Astrocyte (in vitro differentiated cells and primary cell): ENCODE data around the gene ERN1. TPM values are rescaled to one million over a fixed set of nuclear protein-coding genes. Genes with fewer than 3 reads are reported as not detected.

Source experiments
- DNase-seq: peaks from one replicate; pipeline ENCODE4 v3.0.0-alpha.2; 2010; ENCODE audit warnings: low read depth
- FAIRE-seq: peaks from 2 replicates; lab custom pipeline; 2011; peaks lifted over from hg19 to GRCh38; lab: Jason Lieb, UNC
- H2AFZ ChIP-seq: 2 replicates; pipeline ENCODE4 v1.6.0; 2012; ENCODE audit warnings: low read depth, low read length, inconsistent platforms
- H3K27ac ChIP-seq: 2 replicates; pipeline ENCODE4 v1.5.1; 2011; ENCODE audit warnings: low read depth, low read length, inconsistent platforms
- H3K27me3 ChIP-seq: 2 replicates; pipeline ENCODE4 v1.6.0; 2011; ENCODE audit warnings: low read length, inconsistent platforms; ENCODE audit not compliant: insufficient read depth
- H3K36me3 ChIP-seq: 2 replicates; pipeline ENCODE4 v1.5.1; 2011; ENCODE audit warnings: low read length, inconsistent platforms; ENCODE audit not compliant: insufficient read depth
- H3K4me1 ChIP-seq: 2 replicates; pipeline ENCODE4 v1.5.1; 2011; ENCODE audit warnings: low read length, inconsistent platforms; ENCODE audit not compliant: insufficient read depth
- H3K4me2 ChIP-seq: 2 replicates; pipeline ENCODE4 v1.6.0; 2012; ENCODE audit warnings: low read length, inconsistent platforms
- H3K4me3 ChIP-seq: 2 replicates; pipeline ENCODE4 v1.5.1; 2011; ENCODE audit warnings: low read depth, mild to moderate bottlenecking, low read length, inconsistent platforms; ENCODE audit not compliant: insufficient read depth
- H3K79me2 ChIP-seq: 2 replicates; pipeline ENCODE4 v1.6.0; 2012; ENCODE audit warnings: mild to moderate bottlenecking, low read length, inconsistent platforms; ENCODE audit not compliant: insufficient read depth
- H3K9ac ChIP-seq: 2 replicates; pipeline ENCODE4 v1.6.0; 2012; ENCODE audit warnings: mild to moderate bottlenecking, low read length, inconsistent platforms
- H3K9me3 ChIP-seq: 2 replicates; pipeline ENCODE4 v1.5.1; 2012; ENCODE audit warnings: low read depth, mild to moderate bottlenecking, low read length, inconsistent platforms; ENCODE audit not compliant: insufficient read depth
- H4K20me1 ChIP-seq: 2 replicates; pipeline ENCODE4 v1.6.0; 2012; ENCODE audit warnings: low read length, inconsistent platforms; ENCODE audit not compliant: insufficient read depth
- H3K27ac Mint-ChIP-seq: one replicate; pipeline ENCODE4 v1.8.0; 2021; ENCODE audit warnings: mild to moderate bottlenecking, mixed read lengths; ENCODE audit not compliant: unreplicated experiment
- H3K27me3 Mint-ChIP-seq: one replicate; pipeline ENCODE4 v1.8.0; 2021; ENCODE audit warnings: low read depth, mixed read lengths; ENCODE audit not compliant: unreplicated experiment
- H3K36me3 Mint-ChIP-seq: one replicate; pipeline ENCODE4 v1.8.0; 2021; ENCODE audit warnings: low read depth, mixed read lengths; ENCODE audit not compliant: unreplicated experiment
- H3K4me1 Mint-ChIP-seq: one replicate; pipeline ENCODE4 v1.8.0; 2021; ENCODE audit warnings: low read depth, mixed read lengths; ENCODE audit not compliant: unreplicated experiment
- H3K4me3 Mint-ChIP-seq: one replicate; pipeline ENCODE4 v1.8.0; 2021; ENCODE audit warnings: mild to moderate bottlenecking, moderate library complexity, mixed read lengths; ENCODE audit not compliant: unreplicated experiment
- H3K9me3 Mint-ChIP-seq: one replicate; pipeline ENCODE4 v1.8.0; 2021; ENCODE audit warnings: mild to moderate bottlenecking, mixed read lengths; ENCODE audit not compliant: unreplicated experiment
- EZH2 ChIP-seq: IDR thresholded peaks from 2 replicates; pipeline ENCODE4 v1.6.1; 2012; ENCODE audit warnings: mild to moderate bottlenecking, low read length, inconsistent platforms; ENCODE audit not compliant: insufficient read depth
- total RNA-seq: library from RNA; stranded (reverse); gene quantifications from 2 replicates; pipeline ENCODE4 v1.2.1, GENCODE V29; 2021
- TF ChIP-seq, protein P1 (sequence below): IDR thresholded peaks from 2 replicates; pipeline ENCODE4 v1.5.1; 2011; ENCODE audit warnings: low read depth, mild to moderate bottlenecking, inconsistent platforms, low read length, moderate library complexity; ENCODE audit not compliant: insufficient read depth

ERN1 gene
- total RNA-seq, 1 donor from 2014 or later: 11.7 TPM

DNA sequence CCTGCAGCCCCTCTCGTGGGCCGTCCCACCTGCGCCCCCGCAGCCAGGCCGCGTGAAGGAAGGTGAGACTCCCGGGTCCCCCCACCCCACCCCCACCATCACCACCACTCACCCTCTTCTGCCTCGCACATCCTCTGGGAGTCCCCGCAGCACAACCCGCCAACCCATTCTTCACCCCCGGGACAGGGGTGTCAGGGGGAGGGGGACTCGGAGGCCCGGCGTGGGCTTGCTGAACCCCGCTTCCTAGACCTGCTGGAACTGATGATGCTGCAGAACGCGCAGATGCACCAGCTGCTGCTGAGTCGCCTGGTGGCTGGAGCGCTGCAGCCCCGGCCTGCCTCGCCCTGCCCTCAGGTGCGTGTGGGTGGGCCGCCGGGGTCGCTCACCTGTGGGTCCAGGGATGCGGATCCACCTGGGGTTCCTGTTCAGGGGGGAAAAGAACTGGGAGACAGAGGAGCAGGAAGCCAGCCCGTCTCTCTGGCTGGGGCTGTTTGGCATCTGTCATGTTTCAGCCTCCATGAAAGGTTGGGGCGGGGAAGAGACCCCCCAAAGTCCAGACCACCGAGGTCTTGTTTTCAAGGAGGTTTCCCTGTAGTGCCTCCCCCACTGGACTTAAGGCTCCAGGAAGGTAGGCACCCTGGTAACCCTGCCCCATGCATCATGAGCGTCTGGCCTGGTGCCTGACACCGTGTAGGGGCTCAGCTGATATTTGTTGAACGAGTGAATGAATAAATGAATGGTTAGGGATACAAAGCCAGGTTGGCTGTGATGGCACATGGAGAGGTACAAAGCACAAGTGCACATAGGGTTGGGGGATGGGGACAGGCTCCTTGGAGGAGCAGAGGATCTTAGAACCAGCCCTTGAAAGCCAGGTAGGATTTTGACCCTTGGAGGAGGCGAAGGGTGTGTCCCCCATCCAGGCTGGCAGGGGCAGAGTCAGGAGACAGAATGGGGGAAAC, 130.9 kb downstream of the ERN1 start:
- peak overlapping the region; percentile 90 for H3K4me2 ChIP-seq
- Mint-ChIP-seq H3K4me1 (no peaks in the 10 kb centered on the region), H3K27ac (no peak overlapping the region), H3K9me3 (no peaks in the 10 kb centered on the region), H3K27me3 (peaks cover 49% of the 10 kb centered on the region), H3K36me3 (no peaks in the 10 kb centered on the region), H3K4me3 (peak overlapping the region; percentile 56)
- peak overlapping the region; percentile 64 for H3K4me3 ChIP-seq
- H3K27me3 ChIP-seq: peaks cover 24% of the 10 kb centered on the region
- no peaks in the 10 kb centered on the region for H3K9me3 ChIP-seq
- no peaks in the 10 kb centered on the region for H4K20me1 ChIP-seq
- H3K79me2 ChIP-seq: no peaks in the 10 kb centered on the region
- H3K9ac ChIP-seq: peak overlapping the region; percentile 63
- DNase-seq: no peak
- H2AFZ ChIP-seq: peak overlapping the region; percentile 96
- no peaks in the 10 kb centered on the region for H3K36me3 ChIP-seq
- H3K4me1 ChIP-seq: no peaks in the 10 kb centered on the region
- TF ChIP-seq, protein P1, sequence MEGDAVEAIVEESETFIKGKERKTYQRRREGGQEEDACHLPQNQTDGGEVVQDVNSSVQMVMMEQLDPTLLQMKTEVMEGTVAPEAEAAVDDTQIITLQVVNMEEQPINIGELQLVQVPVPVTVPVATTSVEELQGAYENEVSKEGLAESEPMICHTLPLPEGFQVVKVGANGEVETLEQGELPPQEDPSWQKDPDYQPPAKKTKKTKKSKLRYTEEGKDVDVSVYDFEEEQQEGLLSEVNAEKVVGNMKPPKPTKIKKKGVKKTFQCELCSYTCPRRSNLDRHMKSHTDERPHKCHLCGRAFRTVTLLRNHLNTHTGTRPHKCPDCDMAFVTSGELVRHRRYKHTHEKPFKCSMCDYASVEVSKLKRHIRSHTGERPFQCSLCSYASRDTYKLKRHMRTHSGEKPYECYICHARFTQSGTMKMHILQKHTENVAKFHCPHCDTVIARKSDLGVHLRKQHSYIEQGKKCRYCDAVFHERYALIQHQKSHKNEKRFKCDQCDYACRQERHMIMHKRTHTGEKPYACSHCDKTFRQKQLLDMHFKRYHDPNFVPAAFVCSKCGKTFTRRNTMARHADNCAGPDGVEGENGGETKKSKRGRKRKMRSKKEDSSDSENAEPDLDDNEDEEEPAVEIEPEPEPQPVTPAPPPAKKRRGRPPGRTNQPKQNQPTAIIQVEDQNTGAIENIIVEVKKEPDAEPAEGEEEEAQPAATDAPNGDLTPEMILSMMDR: no peak
- no peak for TF ChIP-seq EZH2
- FAIRE-seq: no peak
- no peak overlapping the region for H3K27ac ChIP-seq

DNA sequence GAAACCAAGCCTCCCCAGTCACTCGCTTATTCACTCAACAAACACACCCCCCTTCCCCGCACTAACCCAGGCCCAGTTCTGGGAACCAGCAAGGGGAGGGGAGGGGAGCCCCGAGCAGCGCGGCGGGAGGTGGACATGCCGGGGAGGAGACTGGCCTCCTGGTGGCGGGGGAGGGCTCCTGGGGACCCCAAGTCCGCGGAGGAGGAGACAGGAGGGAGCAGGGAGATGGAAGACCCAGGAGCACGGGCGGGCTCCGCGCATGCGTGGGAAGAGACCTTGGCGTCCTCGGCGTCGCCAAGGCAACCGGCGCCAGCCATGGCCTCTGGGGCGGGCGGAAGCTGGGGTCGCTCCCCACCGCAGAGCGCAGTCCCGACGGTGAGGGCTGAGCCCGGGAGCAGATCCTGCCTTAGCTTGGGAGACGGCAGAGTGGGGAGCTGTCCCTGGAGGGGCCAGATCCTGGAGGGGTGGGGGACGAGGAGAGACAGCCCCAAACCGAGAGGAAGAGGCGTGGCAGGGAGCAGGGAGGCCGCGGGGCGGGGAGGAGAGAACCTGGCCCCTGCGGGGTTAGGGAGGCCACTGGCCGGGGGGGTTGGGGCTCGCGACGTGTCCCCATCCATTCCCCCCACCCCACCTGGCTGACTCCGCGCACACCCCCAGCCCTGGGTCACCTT, 131.8 kb downstream of the ERN1 start, which contains the start of gene PRR29:
TSS of gene PRR29 (plus strand) at position 302 of the 671 bp plus-strand sequence. CDS start at position 316, 14 bp downstream.
- no peaks in the 10 kb centered on the region for H3K36me3 Mint-ChIP-seq
- TF ChIP-seq, protein P1: no peak
- TF ChIP-seq EZH2: no peak
- H3K4me3 Mint-ChIP-seq: peak within 1 kb of the TSS; percentile 80
- H3K9ac ChIP-seq: peak within 1 kb of the TSS; percentile 63
- H3K79me2 ChIP-seq: no peaks in the 10 kb centered on the region
- no peaks in the 10 kb centered on the region for H3K4me1 Mint-ChIP-seq
- peaks cover 28% of the 10 kb centered on the region for H3K27me3 ChIP-seq
- no peak for FAIRE-seq
- no peaks in the 10 kb centered on the region for H3K9me3 ChIP-seq
- H3K27ac ChIP-seq: no peak within 1 kb of the TSS
- H3K4me1 ChIP-seq: no peaks in the 10 kb centered on the region
- DNase-seq: no peak
- H3K4me3 ChIP-seq: peak within 1 kb of the TSS; percentile 64
- peak within 1 kb of the TSS; percentile 96 for H2AFZ ChIP-seq
- H3K27me3 Mint-ChIP-seq: peaks cover 46% of the 10 kb centered on the region
- H3K4me2 ChIP-seq: peak within 1 kb of the TSS; percentile 90
- H3K9me3 Mint-ChIP-seq: no peaks in the 10 kb centered on the region
- no peak within 1 kb of the TSS for H3K27ac Mint-ChIP-seq
- no peaks in the 10 kb centered on the region for H4K20me1 ChIP-seq
- H3K36me3 ChIP-seq: no peaks in the 10 kb centered on the region
